Loucy (cell line): Measurements from ENCODE around the gene SCYL3.

ENCODE experiments used
- H2AFZ ChIP-seq: fragments of 200-600 bp; sonication (generic); 2 replicates; pipeline ENCODE4 v1.6.0; 2016; ENCODE audit warnings: antibody characterized with exemption, mild to moderate bottlenecking, low read length, moderate library complexity
- H3F3A ChIP-seq: fragments of 200-600 bp; 2 replicates; pipeline ENCODE4 v1.6.0; 2016; ENCODE audit warnings: antibody characterized with exemption, low read depth, mild to moderate bottlenecking
- H3K27me3 ChIP-seq: fragments of 200-600 bp; sonication (generic); 2 replicates; pipeline ENCODE4 v1.6.1; 2014; ENCODE audit warnings: low read length, mild to moderate bottlenecking; ENCODE audit not compliant: insufficient read depth, poor library complexity, severe bottlenecking
- H3K36me3 ChIP-seq: fragments of 200-600 bp; sonication (generic); 2 replicates; pipeline ENCODE4 v1.6.1; 2016; ENCODE audit warnings: low read length; ENCODE audit not compliant: insufficient read depth
- H3K4me1 ChIP-seq: fragments of 200-600 bp; sonication (generic); 2 replicates; pipeline ENCODE4 v1.5.1; 2014; ENCODE audit warnings: low read length, mild to moderate bottlenecking; ENCODE audit not compliant: insufficient read depth, poor library complexity, severe bottlenecking
- H3K4me2 ChIP-seq: fragments of 200-600 bp; sonication (generic); 2 replicates; pipeline ENCODE4 v1.6.0; 2014; ENCODE audit warnings: antibody characterized with exemption, low read length, low read depth, mild to moderate bottlenecking; ENCODE audit not compliant: poor library complexity, severe bottlenecking
- H3K4me3 ChIP-seq: fragments of 200-600 bp; sonication (generic); 2 replicates; pipeline ENCODE4 v1.5.1; 2014; ENCODE audit warnings: low read length, mild to moderate bottlenecking, mixed read lengths; ENCODE audit not compliant: poor library complexity, severe bottlenecking
- H3K79me2 ChIP-seq: fragments of 200-600 bp; sonication (generic); 2 replicates; pipeline ENCODE4 v1.6.1; 2014; ENCODE audit warnings: low read length; ENCODE audit not compliant: insufficient read depth
- H3K9ac ChIP-seq: fragments of 200-600 bp; sonication (generic); 2 replicates; pipeline ENCODE4 v1.6.0; 2014; ENCODE audit warnings: mild to moderate bottlenecking, low read depth, low read length, moderate library complexity; ENCODE audit not compliant: poor library complexity, severe bottlenecking
- H3K9me2 ChIP-seq: fragments of 200-600 bp; sonication (generic); replicated peaks from 2 replicates; pipeline ENCODE4 v1.6.1; 2016; ENCODE audit warnings: low read depth, low read length, mixed read lengths
- H3K9me3 ChIP-seq: fragments of 200-600 bp; sonication (generic); 2 replicates; pipeline ENCODE4 v1.6.1; 2014; ENCODE audit warnings: mild to moderate bottlenecking, antibody characterized with exemption, low read length, low read depth; ENCODE audit not compliant: insufficient read depth
- H4K20me1 ChIP-seq: fragments of 200-600 bp; sonication (generic); 2 replicates; pipeline ENCODE4 v1.6.0; 2014; ENCODE audit warnings: antibody characterized with exemption, low read length, mild to moderate bottlenecking; ENCODE audit not compliant: insufficient read depth, poor library complexity, severe bottlenecking
- EZH2phosphoT487 ChIP-seq: fragments of 200-600 bp; IDR thresholded peaks from 2 replicates; pipeline ENCODE4 v1.6.1; 2018; ENCODE audit warnings: antibody characterized with exemption, mild to moderate bottlenecking, moderate library complexity, borderline replicate concordance
- TF ChIP-seq, protein P1 (sequence below): fragments of 200-600 bp; sonication (generic); conservative IDR thresholded peaks from 2 replicates; pipeline ENCODE4 v1.5.1; 2014; ENCODE audit warnings: mild to moderate bottlenecking, antibody characterized with exemption, low read length

Gene SCYL3

DNA sequence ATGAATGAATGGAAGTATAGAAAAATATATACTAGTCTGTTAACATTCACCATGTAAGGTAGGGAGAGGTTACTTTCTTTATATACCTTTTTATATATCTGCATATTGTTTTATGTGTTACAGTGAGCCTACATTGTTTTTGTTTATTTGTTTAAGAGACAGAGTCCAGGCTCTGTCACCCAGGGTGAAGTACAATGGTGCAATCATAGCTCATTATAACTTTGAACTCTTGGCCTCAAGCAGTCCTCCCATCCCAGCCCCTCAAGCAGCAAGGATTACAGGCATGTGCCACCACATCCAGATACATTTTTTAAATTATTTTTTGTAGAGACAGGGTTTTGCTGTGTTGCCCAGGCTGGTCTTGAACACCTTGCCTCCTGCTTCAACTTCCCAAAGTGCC is 7.4 kb upstream of the SCYL3 start:
- TF ChIP-seq, protein P1, sequence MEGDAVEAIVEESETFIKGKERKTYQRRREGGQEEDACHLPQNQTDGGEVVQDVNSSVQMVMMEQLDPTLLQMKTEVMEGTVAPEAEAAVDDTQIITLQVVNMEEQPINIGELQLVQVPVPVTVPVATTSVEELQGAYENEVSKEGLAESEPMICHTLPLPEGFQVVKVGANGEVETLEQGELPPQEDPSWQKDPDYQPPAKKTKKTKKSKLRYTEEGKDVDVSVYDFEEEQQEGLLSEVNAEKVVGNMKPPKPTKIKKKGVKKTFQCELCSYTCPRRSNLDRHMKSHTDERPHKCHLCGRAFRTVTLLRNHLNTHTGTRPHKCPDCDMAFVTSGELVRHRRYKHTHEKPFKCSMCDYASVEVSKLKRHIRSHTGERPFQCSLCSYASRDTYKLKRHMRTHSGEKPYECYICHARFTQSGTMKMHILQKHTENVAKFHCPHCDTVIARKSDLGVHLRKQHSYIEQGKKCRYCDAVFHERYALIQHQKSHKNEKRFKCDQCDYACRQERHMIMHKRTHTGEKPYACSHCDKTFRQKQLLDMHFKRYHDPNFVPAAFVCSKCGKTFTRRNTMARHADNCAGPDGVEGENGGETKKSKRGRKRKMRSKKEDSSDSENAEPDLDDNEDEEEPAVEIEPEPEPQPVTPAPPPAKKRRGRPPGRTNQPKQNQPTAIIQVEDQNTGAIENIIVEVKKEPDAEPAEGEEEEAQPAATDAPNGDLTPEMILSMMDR: no peak
- TF ChIP-seq EZH2phosphoT487: no peak
- H3K27me3 ChIP-seq: no peaks in the 10 kb centered on the region
- no peaks in the 10 kb centered on the region for H3F3A ChIP-seq
- H3K4me2 ChIP-seq: no peak overlapping the region
- H3K4me1 ChIP-seq: peaks cover 8% of the 10 kb centered on the region
- no peaks in the 10 kb centered on the region for H3K9me3 ChIP-seq
- no peak overlapping the region for H3K4me3 ChIP-seq
- H3K9me2 ChIP-seq: no peaks in the 10 kb centered on the region
- H3K9ac ChIP-seq: no peak overlapping the region
- no peak overlapping the region for H2AFZ ChIP-seq
- H3K79me2 ChIP-seq: no peaks in the 10 kb centered on the region
- no peaks in the 10 kb centered on the region for H4K20me1 ChIP-seq
- no peaks in the 10 kb centered on the region for H3K36me3 ChIP-seq

DNA sequence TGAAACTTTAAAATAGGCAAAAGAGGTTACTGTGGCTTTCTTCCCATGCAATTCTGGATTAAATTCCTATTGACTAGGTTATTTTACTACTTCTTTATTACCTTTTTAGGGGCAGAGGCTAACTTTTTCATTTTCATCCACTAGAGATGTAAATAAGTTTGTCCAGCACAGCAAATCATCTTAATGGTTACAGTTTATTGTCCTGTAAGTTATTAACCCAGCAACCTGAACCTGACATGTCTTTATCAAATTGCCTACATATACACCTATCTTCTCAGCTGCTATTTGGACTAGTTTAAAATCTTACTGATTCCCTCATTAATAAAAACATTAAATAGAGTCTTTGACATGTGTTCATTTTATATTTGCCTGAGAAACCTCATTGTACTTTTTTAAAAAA is 6.9 kb upstream of the SCYL3 start:
- no peak for TF ChIP-seq EZH2phosphoT487
- TF ChIP-seq, protein P1: no peak
- Histone ChIP-seq H3K9ac (no peak overlapping the region), H3K4me3 (no peak overlapping the region), H3K27me3 (no peaks in the 10 kb centered on the region), H3K9me3 (no peaks in the 10 kb centered on the region), H3K79me2 (no peaks in the 10 kb centered on the region), H3K9me2 (no peaks in the 10 kb centered on the region), H4K20me1 (no peaks in the 10 kb centered on the region), H3K36me3 (no peaks in the 10 kb centered on the region), H3F3A (no peaks in the 10 kb centered on the region), H3K4me2 (no peak overlapping the region), H2AFZ (no peak overlapping the region), H3K4me1 (peaks cover 8% of the 10 kb centered on the region)

DNA sequence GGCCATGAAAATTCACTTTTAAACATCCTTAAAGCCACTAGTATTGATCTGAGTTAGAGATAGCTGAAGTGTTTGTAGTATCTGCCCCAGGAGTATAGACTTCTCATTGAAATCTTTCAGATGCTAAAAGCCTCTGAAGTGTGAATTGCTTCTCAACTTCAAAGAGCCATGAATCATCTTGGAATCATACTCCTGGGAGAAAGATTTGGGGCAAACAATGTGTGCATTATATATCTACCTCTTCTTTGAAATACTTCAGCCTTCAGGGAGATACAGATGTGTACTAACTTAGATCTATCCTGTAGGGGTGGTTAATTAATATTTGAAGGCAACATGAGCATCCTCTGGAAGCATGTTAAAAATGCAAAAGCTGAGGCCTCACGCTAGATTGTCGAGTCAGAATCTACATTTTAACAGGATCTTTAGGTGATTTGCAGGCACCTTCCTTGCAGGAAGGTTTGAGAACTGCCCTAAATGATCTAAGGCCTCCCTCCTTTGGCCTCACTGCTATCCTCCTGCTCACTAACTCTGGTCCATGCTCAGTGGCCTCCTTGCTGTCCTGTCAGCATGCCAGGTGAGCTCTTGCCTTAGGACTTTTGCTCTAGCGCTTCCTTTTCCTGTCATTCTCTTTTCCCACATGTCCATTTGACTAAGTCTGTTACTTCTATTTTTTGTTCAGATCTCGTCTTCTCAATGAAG is 6.0 kb upstream of the SCYL3 start:
- Histone ChIP-seq H3K9ac (no peak overlapping the region), H3K9me3 (no peaks in the 10 kb centered on the region), H3K4me1 (peaks cover 11% of the 10 kb centered on the region), H3K4me2 (no peak overlapping the region), H3K79me2 (no peaks in the 10 kb centered on the region), H4K20me1 (no peaks in the 10 kb centered on the region), H2AFZ (peak overlapping the region; percentile 82), H3K36me3 (no peaks in the 10 kb centered on the region), H3K9me2 (no peaks in the 10 kb centered on the region), H3K4me3 (no peak overlapping the region), H3K27me3 (no peaks in the 10 kb centered on the region), H3F3A (no peaks in the 10 kb centered on the region)
- no peak for TF ChIP-seq EZH2phosphoT487
- TF ChIP-seq, protein P1: no peak
